ENCODE measurements around the gene CLDN2.

- TF ChIP-seq POLR2A (IDR thresholded peaks at IDR 0.05) (no peak), CTCF (IDR thresholded peaks at IDR 0.05) (no peak)
These were observed 13.3 kb downstream of the CLDN2 start for GRCh38 chrX:106933538-106933961.
